Heart left ventricle (tissue), 13 donors: ENCODE results near the gene F11R.

ENCODE experiments used
- POLR2A ChIP-seq, 2 donors: fragments of 450-650 bp; IDR thresholded peaks; one replicate each; pipeline ENCODE4 v1.6.1; 2017; ENCODE audit warnings: antibody characterized with exemption in 2 of 2, mild to moderate bottlenecking in 2 of 2, moderate library complexity in 2 of 2
- TF ChIP-seq, protein P1 (sequence below), 12 donors: fragments of 200-600 bp; sonication (generic) in 4 of 12; IDR thresholded peaks; one replicate each; pipeline versions ENCODE4 v1.5.0 to v1.8.0; 2018 to 2022; ENCODE audit warnings: antibody characterized with exemption in 12 of 12, mild to moderate bottlenecking in 5 of 12
- donor health status: ischemic (EF 13 %, LVEDD 7.1; RV severe dilation, severe dysfunction).
- donor health status: DM: no; HTN: yes; CAD: no.
- donor health status: DM: no; HTN: no; CAD: no.
- donor health status: ischemic (EF 25% LVEDD 6.9; RV normal size, moderate dysfunction).
- donor health status: ischemic (EF 25% LVEDD 5.7; RV mildly dilated, moderate dysfunction).
- donor health status: ischemic (EF 35%, LVEDD 5.7; RV mildly dilated, moderate dysfunction).
- donor health status: nonischemic (EF 11% LVEDD 7.7; RV severe dilation, severe dysfunction).
- donor health status: DM: yes; HTN: yes; CAD: no.
- donor health status: PGD.
- donor health status: ischemic (EF 29% LVEDD 5.4; RV normal size, mild dysfunction).
- donor health status: nonischemic (EF 23%, LVEDD 6.1; RV moderate dilation, normal function).

DNA sequence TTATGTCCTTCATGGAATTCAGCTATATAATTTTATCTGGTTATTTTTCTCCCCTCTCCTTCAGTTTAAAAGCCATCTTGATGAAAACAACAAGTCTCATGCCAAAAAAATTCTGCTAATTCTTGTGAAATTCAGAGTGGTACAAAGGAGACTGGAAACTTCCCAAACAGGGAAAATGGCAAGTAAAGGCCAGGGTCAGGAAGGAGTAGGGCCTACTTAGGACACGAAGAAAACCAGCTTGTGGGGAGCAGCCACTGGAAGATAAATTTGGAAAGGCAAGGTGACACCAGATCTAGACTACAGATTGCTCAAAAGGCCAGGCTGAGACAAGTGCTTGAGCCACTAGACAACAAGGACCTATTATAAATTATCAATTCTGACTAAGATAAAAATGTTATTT is 11.5 kb upstream of the F11R start:
- TF ChIP-seq, protein P1, sequence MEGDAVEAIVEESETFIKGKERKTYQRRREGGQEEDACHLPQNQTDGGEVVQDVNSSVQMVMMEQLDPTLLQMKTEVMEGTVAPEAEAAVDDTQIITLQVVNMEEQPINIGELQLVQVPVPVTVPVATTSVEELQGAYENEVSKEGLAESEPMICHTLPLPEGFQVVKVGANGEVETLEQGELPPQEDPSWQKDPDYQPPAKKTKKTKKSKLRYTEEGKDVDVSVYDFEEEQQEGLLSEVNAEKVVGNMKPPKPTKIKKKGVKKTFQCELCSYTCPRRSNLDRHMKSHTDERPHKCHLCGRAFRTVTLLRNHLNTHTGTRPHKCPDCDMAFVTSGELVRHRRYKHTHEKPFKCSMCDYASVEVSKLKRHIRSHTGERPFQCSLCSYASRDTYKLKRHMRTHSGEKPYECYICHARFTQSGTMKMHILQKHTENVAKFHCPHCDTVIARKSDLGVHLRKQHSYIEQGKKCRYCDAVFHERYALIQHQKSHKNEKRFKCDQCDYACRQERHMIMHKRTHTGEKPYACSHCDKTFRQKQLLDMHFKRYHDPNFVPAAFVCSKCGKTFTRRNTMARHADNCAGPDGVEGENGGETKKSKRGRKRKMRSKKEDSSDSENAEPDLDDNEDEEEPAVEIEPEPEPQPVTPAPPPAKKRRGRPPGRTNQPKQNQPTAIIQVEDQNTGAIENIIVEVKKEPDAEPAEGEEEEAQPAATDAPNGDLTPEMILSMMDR (IDR thresholded peaks at IDR 0.05): no peak
- no peak for TF ChIP-seq POLR2A (IDR thresholded peaks at IDR 0.05)
